Adipocyte (in vitro differentiated cells): ENCODE data around the gene HESX1.

ENCODE experiments used
- DNase-seq: peaks from one replicate; pipeline ENCODE4 v3.0.0-alpha.2; 2015; ENCODE audit warnings: low read depth
- H3K27me3 ChIP-seq: replicated peaks from 2 replicates; pipeline ENCODE4 v1.7.0; 2013; ENCODE audit warnings: mild to moderate bottlenecking, low read length, moderate library complexity; ENCODE audit not compliant: control insufficient read depth, insufficient read depth
- H3K36me3 ChIP-seq: 2 replicates; pipeline ENCODE4 v1.7.0; 2013; ENCODE audit warnings: low read length, mild to moderate bottlenecking, moderate library complexity; ENCODE audit not compliant: control insufficient read depth, insufficient read depth, severe bottlenecking
- H3K4me1 ChIP-seq: 2 replicates; pipeline ENCODE4 v1.7.0; 2013; ENCODE audit warnings: mild to moderate bottlenecking, low read length, moderate library complexity; ENCODE audit not compliant: control insufficient read depth, insufficient read depth
- H3K4me3 ChIP-seq: 2 replicates; pipeline ENCODE4 v1.7.0; 2013; ENCODE audit warnings: mild to moderate bottlenecking, low read length, moderate library complexity
- H3K9ac ChIP-seq: 2 replicates; pipeline ENCODE4 v1.7.0; 2013; ENCODE audit warnings: mild to moderate bottlenecking, low read length, moderate library complexity
- H3K9me3 ChIP-seq: 2 replicates; pipeline ENCODE4 v1.7.0; 2013; ENCODE audit warnings: mild to moderate bottlenecking, low read length, moderate library complexity; ENCODE audit not compliant: control insufficient read depth

HESX1 gene

GRCh38 chr3:57157545-57157944 is 42.2 kb downstream of the HESX1 start:
- no peak overlapping the region for H3K4me3 ChIP-seq
- no peak for DNase-seq
- peaks cover under 1% of the 10 kb centered on the region for H3K27me3 ChIP-seq
- no peaks in the 10 kb centered on the region for H3K36me3 ChIP-seq
- H3K4me1 ChIP-seq: peaks cover 5% of the 10 kb centered on the region
- H3K9me3 ChIP-seq: no peaks in the 10 kb centered on the region
- no peak overlapping the region for H3K9ac ChIP-seq

GRCh38 chr3:57155310-57155643 is 44.5 kb downstream of the HESX1 start:
- H3K4me1 ChIP-seq: peaks cover 27% of the 10 kb centered on the region
- no peak overlapping the region for H3K9ac ChIP-seq
- H3K27me3 ChIP-seq: no peaks in the 10 kb centered on the region
- no peak for DNase-seq
- H3K4me3 ChIP-seq: no peak overlapping the region
- no peaks in the 10 kb centered on the region for H3K9me3 ChIP-seq
- H3K36me3 ChIP-seq: no peaks in the 10 kb centered on the region

- DNase-seq: no peak
- no peak overlapping the region for H3K9ac ChIP-seq
- no peaks in the 10 kb centered on the region for H3K36me3 ChIP-seq
- peaks cover 27% of the 10 kb centered on the region for H3K4me1 ChIP-seq
- no peak overlapping the region for H3K4me3 ChIP-seq
- H3K27me3 ChIP-seq: no peaks in the 10 kb centered on the region
- H3K9me3 ChIP-seq: no peaks in the 10 kb centered on the region
These were observed 45.1 kb downstream of the HESX1 start for GRCh38 chr3:57154470-57155309.

- Histone ChIP-seq H3K4me1 (peaks cover 27% of the 10 kb centered on the region), H3K9me3 (no peaks in the 10 kb centered on the region), H3K9ac (peak overlapping the region; percentile 55), H3K4me3 (peak overlapping the region; percentile 61), H3K27me3 (no peaks in the 10 kb centered on the region), H3K36me3 (no peaks in the 10 kb centered on the region)
- no peak for DNase-seq
These were observed 47.3 kb downstream of the HESX1 start for GRCh38 chr3:57152151-57153143.

GRCh38 chr3:57151749-57152148 is 48.0 kb downstream of the HESX1 start:
- no peaks in the 10 kb centered on the region for H3K9me3 ChIP-seq
- H3K36me3 ChIP-seq: no peaks in the 10 kb centered on the region
- no peak for DNase-seq
- peaks cover 27% of the 10 kb centered on the region for H3K4me1 ChIP-seq
- H3K27me3 ChIP-seq: no peaks in the 10 kb centered on the region
- peak overlapping the region; percentile 55 for H3K9ac ChIP-seq
- H3K4me3 ChIP-seq: peak overlapping the region; percentile 61

- H3K9ac ChIP-seq: no peak overlapping the region
- no peaks in the 10 kb centered on the region for H3K9me3 ChIP-seq
- no peaks in the 10 kb centered on the region for H3K27me3 ChIP-seq
- DNase-seq: peak; percentile 76
- H3K36me3 ChIP-seq: no peaks in the 10 kb centered on the region
- peaks cover 27% of the 10 kb centered on the region for H3K4me1 ChIP-seq
- H3K4me3 ChIP-seq: no peak overlapping the region
These were observed 48.7 kb downstream of the HESX1 start for GRCh38 chr3:57151021-57151449.

- no peak overlapping the region for H3K9ac ChIP-seq
- H3K36me3 ChIP-seq: no peaks in the 10 kb centered on the region
- DNase-seq: peak; percentile 65
- H3K27me3 ChIP-seq: no peaks in the 10 kb centered on the region
- no peaks in the 10 kb centered on the region for H3K9me3 ChIP-seq
- H3K4me3 ChIP-seq: no peak overlapping the region
- peaks cover 27% of the 10 kb centered on the region for H3K4me1 ChIP-seq
These were observed 49.6 kb downstream of the HESX1 start for GRCh38 chr3:57150113-57150581.
